ENCODE results near the gene ADCY2.

The ADCY2 gene

GRCh38 chr5:7824995-7825394, 429.1 kb downstream of the ADCY2 start:
- TF ChIP-seq GATA1 (IDR thresholded peaks at IDR 0.05; ENCODE audit: low read depth, low read length), result no peak
- TF ChIP-seq POLR2A (IDR thresholded peaks at IDR 0.05; ENCODE audit: low read length), result no peak
- DNase-seq, result no peak

GRCh38 chr5:7825630-7826029, 429.7 kb downstream of the ADCY2 start:
- TF ChIP-seq GATA1 (IDR thresholded peaks at IDR 0.05; ENCODE audit: low read depth, low read length), result no peak
- TF ChIP-seq POLR2A (IDR thresholded peaks at IDR 0.05; ENCODE audit: low read length), result no peak
- no peak for DNase-seq

- no peak for DNase-seq
- TF ChIP-seq POLR2A (IDR thresholded peaks at IDR 0.05; ENCODE audit: low read length) (no peak), GATA1 (IDR thresholded peaks at IDR 0.05; ENCODE audit: low read depth, low read length) (no peak)
These were observed 431.7 kb downstream of the ADCY2 start for GRCh38 chr5:7827610-7828009.

- DNase-seq, result no peak
These were observed 432.3 kb downstream of the ADCY2 start for GRCh38 chr5:7828269-7828668.

DNA sequence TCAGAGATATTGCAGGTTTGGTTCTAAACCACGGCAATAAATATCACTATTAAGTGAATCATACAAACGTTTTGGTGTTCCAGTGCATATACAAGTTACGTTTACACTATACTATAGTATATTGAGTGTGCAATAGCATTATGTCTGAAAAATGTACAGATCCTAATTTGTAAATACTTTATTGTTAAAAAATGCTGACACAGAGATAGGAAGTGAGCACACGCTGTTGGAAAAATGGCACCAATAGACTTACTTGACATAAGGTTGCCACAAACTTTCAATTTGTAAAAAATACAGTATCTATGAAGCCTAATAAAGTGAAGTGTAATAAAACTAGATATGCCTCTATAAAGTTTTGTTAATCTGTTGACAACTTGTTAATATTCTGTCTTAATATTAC, 439.0 kb downstream of the ADCY2 start:
- DNase-seq, result no peak
- TF ChIP-seq POLR2A (IDR thresholded peaks at IDR 0.05; ENCODE audit: low read length) (no peak), GATA1 (IDR thresholded peaks at IDR 0.05; ENCODE audit: low read depth, low read length) (no peak)

More at GRCh38 chr5:7828269-7828668, 432.3 kb downstream of the ADCY2 start:
- TF ChIP-seq POLR2A (IDR thresholded peaks at IDR 0.05; ENCODE audit: low read length) (no peak), GATA1 (IDR thresholded peaks at IDR 0.05; ENCODE audit: low read depth, low read length) (no peak)

DNA sequence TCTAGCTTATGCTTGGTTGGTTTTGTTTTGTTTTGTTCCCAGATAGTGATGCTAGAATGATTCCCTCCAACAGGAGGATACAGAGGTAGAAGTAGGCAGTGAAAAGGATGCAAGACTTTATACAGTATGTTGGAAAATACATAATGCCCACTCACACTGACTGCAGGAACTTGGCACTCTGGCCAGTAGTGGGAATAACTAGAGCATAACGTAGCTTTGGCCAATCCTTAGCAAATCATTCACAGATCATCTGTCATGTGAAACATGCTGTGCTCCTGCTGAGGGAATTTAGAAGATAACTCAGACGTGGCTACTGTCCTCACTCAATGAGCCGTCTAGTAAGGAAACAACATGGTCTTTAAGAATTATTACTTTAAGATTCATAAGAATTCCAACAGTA, 441.5 kb downstream of the ADCY2 start:
- no peak for DNase-seq
- no peak for TF ChIP-seq GATA1 (IDR thresholded peaks at IDR 0.05; ENCODE audit: low read depth, low read length)
- TF ChIP-seq POLR2A (IDR thresholded peaks at IDR 0.05; ENCODE audit: low read length), result no peak

GRCh38 chr5:7842531-7842930, 446.6 kb downstream of the ADCY2 start:
- TF ChIP-seq GATA1 (IDR thresholded peaks at IDR 0.05; ENCODE audit: low read depth, low read length), result no peak
- no peak for TF ChIP-seq POLR2A (IDR thresholded peaks at IDR 0.05; ENCODE audit: low read length)

GRCh38 chr5:7844901-7845300, 449.0 kb downstream of the ADCY2 start:
- TF ChIP-seq POLR2A (IDR thresholded peaks at IDR 0.05; ENCODE audit: low read length) (no peak), GATA1 (IDR thresholded peaks at IDR 0.05; ENCODE audit: low read depth, low read length) (no peak)
- DNase-seq, result no peak

More at GRCh38 chr5:7842531-7842930, 446.6 kb downstream of the ADCY2 start:
- no peak for DNase-seq

GRCh38 chr5:7845557-7845956, 449.6 kb downstream of the ADCY2 start:
- no peak for DNase-seq
- TF ChIP-seq POLR2A (IDR thresholded peaks at IDR 0.05; ENCODE audit: low read length) (no peak), GATA1 (IDR thresholded peaks at IDR 0.05; ENCODE audit: low read depth, low read length) (no peak)

DNA sequence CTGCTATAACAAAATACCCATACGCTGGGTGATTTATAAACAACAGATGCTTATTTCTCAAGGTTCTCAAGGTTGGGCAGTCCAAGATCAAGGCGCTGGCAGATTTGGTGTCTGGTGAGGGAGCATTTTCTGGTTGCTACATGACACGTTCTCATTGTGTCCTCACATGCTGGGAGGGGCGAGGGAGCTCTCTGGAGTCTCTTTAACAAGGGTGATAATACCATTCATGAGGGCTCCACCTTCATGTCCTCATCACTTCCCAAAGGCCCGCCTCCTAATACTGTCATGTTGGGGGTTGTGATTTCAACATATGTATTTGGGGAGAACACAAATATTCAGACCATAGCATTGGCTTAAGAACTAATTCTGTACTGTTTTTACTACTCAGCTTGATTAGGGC, 450.4 kb downstream of the ADCY2 start:
- no peak for DNase-seq
- TF ChIP-seq POLR2A (IDR thresholded peaks at IDR 0.05; ENCODE audit: low read length) (no peak), GATA1 (IDR thresholded peaks at IDR 0.05; ENCODE audit: low read depth, low read length) (no peak)

- TF ChIP-seq GATA1 (IDR thresholded peaks at IDR 0.05; ENCODE audit: low read depth, low read length) (no peak), POLR2A (IDR thresholded peaks at IDR 0.05; ENCODE audit: low read length) (no peak)
- no peak for DNase-seq
These were observed 452.4 kb downstream of the ADCY2 start for GRCh38 chr5:7848296-7848695.

DNA sequence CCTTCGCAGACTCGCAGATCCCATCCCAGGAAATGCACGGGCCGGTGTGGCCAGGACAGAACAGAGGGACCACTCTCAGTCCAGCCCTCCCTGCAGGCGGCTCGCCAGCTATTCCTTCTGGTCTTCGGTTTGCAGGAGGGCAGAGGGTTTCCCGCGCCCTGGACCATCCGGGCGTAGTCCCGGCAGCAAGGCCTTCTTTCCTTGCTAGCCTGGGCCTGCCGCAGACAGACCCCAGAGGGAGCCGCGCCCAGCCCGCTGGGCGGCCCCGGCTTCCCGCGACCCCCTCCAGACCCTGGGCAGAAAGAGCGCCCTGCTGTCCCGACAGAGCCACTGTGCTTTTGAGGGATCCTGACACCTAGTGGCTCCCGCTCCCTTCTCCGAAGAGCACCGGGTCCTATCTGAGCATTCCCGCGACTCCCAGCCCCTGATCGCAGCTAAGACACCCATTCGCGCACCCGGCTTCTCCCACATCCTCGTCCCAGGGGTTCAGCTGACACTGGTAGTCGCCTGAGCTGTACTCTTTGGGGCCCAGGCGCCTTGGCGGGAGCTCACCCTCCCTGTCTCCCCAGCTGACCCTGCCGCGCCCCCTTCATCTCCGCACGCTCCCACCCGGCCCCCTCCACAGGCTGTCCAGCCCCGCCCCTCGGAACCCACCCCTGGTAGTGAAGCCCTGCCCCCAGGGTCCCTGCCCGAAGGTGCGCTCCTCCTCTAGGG, 453.9 kb downstream of the ADCY2 start:
- TF ChIP-seq GATA1 (IDR thresholded peaks at IDR 0.05; ENCODE audit: low read depth, low read length) (no peak), POLR2A (IDR thresholded peaks at IDR 0.05; ENCODE audit: low read length) (no peak)
- peak in 1 of 2 experiments; percentile 14 for DNase-seq

- TF ChIP-seq GATA1 (IDR thresholded peaks at IDR 0.05; ENCODE audit: low read depth, low read length) (no peak), POLR2A (IDR thresholded peaks at IDR 0.05; ENCODE audit: low read length) (no peak)
- peak; percentile 13 to 38 for DNase-seq
These were observed 454.7 kb downstream of the ADCY2 start, which contains the start of gene CFAP90 for GRCh38 chr5:7850395-7851239. TSS of gene CFAP90 (minus strand) at chr5:7851133. CDS start at chr5:7851021, 112 bp downstream.

DNA sequence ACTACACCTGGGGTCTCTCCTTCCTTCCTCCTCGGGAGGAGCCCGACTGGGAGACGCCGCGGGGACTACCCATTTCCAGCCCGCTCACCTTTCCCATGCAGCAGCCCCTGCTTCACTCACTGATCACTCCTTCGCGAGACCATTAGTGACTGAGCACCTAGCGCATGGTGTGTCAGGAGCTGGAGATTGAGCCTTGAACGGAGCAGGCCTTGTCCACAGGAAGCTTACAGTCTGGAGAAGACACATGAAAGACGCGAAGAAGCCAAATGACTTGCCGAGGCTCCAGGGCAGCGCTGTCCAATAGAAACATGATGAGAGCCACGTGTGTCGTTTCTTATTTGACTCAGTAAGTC, 455.3 kb downstream of the ADCY2 start:
- peak in 1 of 2 experiments; percentile 5 for DNase-seq
- no peak for TF ChIP-seq POLR2A (IDR thresholded peaks at IDR 0.05; ENCODE audit: low read length)
- TF ChIP-seq GATA1 (IDR thresholded peaks at IDR 0.05; ENCODE audit: low read depth, low read length), result no peak
